Calu3 (cell line): ENCODE measurements around the gene TMEM86B. TPM values are rescaled to one million over a fixed set of nuclear protein-coding genes. Genes with fewer than 3 reads are reported as not detected.

ENCODE experiments used
- BruUV-seq: library from RNA; stranded (reverse); fragments of 400-500 nt; replicated peaks from 2 replicates; lab custom pipeline; 2021; lab: Mats Ljungman, UMichigan
- CTCF ChIA-PET: fragments of 300-600 bp; sonication (Branson Sonifier 250); formaldehyde crosslinking; loops from one replicate; lab custom pipeline; 2022; ENCODE audit warnings: antibody characterized with exemption; lab: Charles Lee
- DNase-seq: peaks from one replicate; pipeline ENCODE4 v3.0.0; 2022
- H3K27ac Mint-ChIP-seq: one replicate; pipeline ENCODE4 v1.8.0; 2022; ENCODE audit warnings: mixed read lengths; ENCODE audit not compliant: unreplicated experiment
- H3K27me3 Mint-ChIP-seq: one replicate; pipeline ENCODE4 v1.8.0; 2022; ENCODE audit warnings: mixed read lengths; ENCODE audit not compliant: unreplicated experiment
- H3K36me3 Mint-ChIP-seq: one replicate; pipeline ENCODE4 v1.8.0; 2022; ENCODE audit warnings: mild to moderate bottlenecking, moderate library complexity, mixed read lengths; ENCODE audit not compliant: insufficient read depth, unreplicated experiment
- H3K4me1 Mint-ChIP-seq: one replicate; pipeline ENCODE4 v1.8.0; 2022; ENCODE audit warnings: mild to moderate bottlenecking, low read depth, mixed read lengths; ENCODE audit not compliant: unreplicated experiment
- H3K4me3 Mint-ChIP-seq: one replicate; pipeline ENCODE4 v1.8.0; 2022; ENCODE audit warnings: mild to moderate bottlenecking, low read depth, moderate library complexity, mixed read lengths; ENCODE audit not compliant: unreplicated experiment
- H3K9me3 Mint-ChIP-seq: one replicate; pipeline ENCODE4 v1.8.0; 2022; ENCODE audit warnings: low read depth, mixed read lengths; ENCODE audit not compliant: unreplicated experiment
- intact Hi-C: fragments of 100-400 bp; cut with micrococcal nuclease; formaldehyde crosslinking; loops from one replicate; pipeline ENCODE4 v1.10.0; 2022; ENCODE audit not compliant: unreplicated experiment
- total RNA-seq: library from RNA; stranded (reverse); gene quantifications from 2 replicates; pipeline ENCODE4 v1.2.3, GENCODE V29; 2022
- TF ChIP-seq, protein P1 (sequence below): fragments of 200-600 bp; IDR thresholded peaks from one replicate; pipeline ENCODE4 v1.8.0; 2022; ENCODE audit warnings: antibody characterized with exemption; ENCODE audit not compliant: unreplicated experiment

The TMEM86B gene
- total RNA-seq, 1 experiment from 2014 or later = 14.3 TPM

DNA sequence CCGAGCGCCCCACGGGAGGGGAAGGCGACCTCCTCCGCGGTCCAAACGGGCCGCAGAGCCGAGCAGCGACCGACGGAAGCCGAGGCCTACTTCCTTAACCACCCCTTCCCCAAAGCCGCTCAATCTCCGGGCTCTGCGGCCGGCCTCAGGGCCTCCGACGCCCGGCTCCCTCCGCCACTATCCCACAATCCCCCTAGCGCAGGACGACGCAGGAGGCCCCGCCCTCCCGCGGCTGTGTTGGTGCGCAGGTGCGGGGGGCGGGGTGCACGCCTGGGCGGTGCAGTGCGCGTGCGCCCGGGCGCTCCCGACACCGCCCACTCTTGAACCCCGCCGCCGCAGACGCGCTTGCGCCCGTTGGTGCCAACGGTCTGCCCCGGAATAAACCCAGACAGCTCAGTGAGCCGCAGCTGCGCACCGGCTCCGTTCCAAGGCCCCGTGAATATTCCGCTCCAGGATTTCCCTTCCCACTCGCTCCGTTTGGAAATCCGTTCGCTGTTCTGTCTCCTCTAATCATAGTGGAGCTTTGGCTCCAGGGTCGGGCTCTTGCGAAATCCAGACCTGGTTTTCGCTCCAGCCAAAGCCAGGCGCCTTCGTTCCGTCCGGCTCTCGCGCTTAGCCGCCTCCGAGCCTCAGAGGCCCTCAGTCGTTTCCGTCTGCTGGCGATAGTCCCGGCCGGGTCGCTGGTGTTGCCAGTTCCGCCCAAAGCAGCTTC lies 30.4 kb upstream of the TMEM86B start, which contains the start of gene PPP6R1:
PPP6R1 (minus strand) TSS at position 190 of the 712 bp plus-strand sequence. CDS start 11,914 bp downstream, outside the sequence.
- peak; percentile 99 for DNase-seq
- BruUV-seq = no TSS peak
- Mint-ChIP-seq H3K9me3 (no peaks in the 10 kb centered on the region), H3K4me3 (peak within 1 kb of the TSS; percentile 96), H3K4me1 (peaks cover 32% of the 10 kb centered on the region), H3K36me3 (peaks cover 43% of the 10 kb centered on the region), H3K27ac (peak within 1 kb of the TSS; percentile 92), H3K27me3 (no peaks in the 10 kb centered on the region)
- intact Hi-C loops = loop anchor here (1.0 to 10.0 kb wide), 3 partner anchors 43 to 84 kb away; no protein-coding TSS in a partner anchor
- CTCF ChIA-PET = interaction anchor here (0.6 to 1.9 kb wide), 11 partner anchors 11 to 171 kb away, joined by 3 to 8 read pairs (median 3); partner anchors contain the start of genes DNAAF3, KMT5C, PTPRH and TMEM238
- TF ChIP-seq, protein P1, sequence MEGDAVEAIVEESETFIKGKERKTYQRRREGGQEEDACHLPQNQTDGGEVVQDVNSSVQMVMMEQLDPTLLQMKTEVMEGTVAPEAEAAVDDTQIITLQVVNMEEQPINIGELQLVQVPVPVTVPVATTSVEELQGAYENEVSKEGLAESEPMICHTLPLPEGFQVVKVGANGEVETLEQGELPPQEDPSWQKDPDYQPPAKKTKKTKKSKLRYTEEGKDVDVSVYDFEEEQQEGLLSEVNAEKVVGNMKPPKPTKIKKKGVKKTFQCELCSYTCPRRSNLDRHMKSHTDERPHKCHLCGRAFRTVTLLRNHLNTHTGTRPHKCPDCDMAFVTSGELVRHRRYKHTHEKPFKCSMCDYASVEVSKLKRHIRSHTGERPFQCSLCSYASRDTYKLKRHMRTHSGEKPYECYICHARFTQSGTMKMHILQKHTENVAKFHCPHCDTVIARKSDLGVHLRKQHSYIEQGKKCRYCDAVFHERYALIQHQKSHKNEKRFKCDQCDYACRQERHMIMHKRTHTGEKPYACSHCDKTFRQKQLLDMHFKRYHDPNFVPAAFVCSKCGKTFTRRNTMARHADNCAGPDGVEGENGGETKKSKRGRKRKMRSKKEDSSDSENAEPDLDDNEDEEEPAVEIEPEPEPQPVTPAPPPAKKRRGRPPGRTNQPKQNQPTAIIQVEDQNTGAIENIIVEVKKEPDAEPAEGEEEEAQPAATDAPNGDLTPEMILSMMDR = no peak

DNA sequence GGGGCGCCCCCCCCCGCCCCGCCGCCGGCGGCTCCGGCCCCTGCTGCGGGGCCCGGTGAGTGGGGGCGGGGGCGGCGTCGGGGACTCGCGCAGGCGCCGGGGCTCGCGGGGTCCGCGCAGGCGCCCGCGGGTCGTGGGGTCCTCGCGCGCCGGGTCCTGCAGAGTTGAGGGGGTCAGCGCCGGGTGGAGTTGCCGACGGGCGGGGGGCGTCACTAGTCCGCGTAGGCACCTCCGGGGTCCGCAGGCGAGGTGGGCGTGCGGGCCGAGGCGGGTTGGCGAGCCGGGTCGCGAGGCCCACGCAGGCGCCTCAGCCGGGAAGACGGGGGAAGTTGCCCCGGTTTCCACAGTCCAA lies 29.9 kb upstream of the TMEM86B start:
- CTCF ChIA-PET = interaction anchor here (0.8 to 1.8 kb wide), 4 partner anchors 42 to 126 kb away, joined by 3 to 6 read pairs (median 3); partner anchors contain the start of genes PTPRH and TMEM238
- TF ChIP-seq, protein P1 = no peak
- peak overlapping the region; percentile 92 for H3K27ac Mint-ChIP-seq
- H3K36me3 Mint-ChIP-seq = peaks cover 41% of the 10 kb centered on the region
- no peak for DNase-seq
- BruUV-seq = no TSS peak
- no peaks in the 10 kb centered on the region for H3K9me3 Mint-ChIP-seq
- peak overlapping the region; percentile 96 for H3K4me3 Mint-ChIP-seq
- no peaks in the 10 kb centered on the region for H3K27me3 Mint-ChIP-seq
- intact Hi-C loops = loop anchor here (10.0 kb wide), 1 partner anchor 84 kb away; no protein-coding TSS in a partner anchor
- peaks cover 32% of the 10 kb centered on the region for H3K4me1 Mint-ChIP-seq

DNA sequence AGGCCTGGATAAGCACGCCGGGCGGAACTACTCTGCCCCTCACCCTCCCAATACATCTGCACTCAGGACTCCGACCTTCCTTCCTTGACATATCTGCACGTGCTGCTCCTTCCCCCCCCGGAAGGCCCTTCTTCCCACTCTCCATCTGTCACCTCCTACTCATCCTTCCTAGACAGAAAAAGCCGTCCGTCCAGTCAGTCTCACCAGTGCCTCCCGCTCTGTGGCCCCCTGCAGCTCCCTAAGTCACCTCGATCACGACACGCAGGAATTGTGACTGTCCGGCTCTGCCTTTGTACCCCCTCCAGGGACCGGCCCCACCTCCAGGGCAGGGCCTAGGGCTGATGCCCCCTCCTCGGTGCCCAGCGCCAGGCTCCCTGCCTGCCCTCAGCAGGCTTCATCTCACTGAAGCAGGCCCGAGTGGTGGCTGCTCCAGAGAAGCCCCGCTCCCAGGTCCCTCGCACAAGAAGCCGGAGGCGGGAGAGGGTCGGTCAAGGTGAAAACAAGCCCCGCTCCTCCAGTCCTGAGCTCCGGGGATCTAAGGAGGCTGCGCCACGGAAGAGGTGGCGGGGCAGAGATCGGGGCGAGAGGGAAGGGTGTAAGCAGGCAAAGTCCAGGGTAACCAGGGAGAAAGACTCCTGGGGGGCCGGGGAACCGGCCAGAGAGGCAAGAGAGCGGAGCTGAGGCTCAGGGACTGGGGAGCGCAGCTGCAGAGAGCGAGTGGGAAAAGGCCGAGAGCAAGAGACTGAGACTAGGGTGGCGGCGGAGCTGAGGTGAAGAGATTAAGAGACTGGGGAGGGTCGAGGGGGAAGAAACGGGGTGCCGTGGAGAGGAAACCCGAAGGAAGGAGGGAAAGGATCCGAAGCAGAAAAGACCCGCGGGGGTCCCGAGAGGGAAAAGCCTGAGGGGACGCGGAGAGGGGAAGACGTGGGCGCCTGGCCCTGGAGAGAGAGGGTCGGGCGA lies 29.2 kb upstream of the TMEM86B start:
- BruUV-seq = no TSS peak
- peak overlapping the region; percentile 92 for H3K27ac Mint-ChIP-seq
- CTCF ChIA-PET = no interaction called here
- no peaks in the 10 kb centered on the region for H3K9me3 Mint-ChIP-seq
- intact Hi-C loops = loop anchor here (10.0 kb wide), 1 partner anchor 83 kb away; no protein-coding TSS in a partner anchor
- no peak for DNase-seq
- peaks cover 38% of the 10 kb centered on the region for H3K36me3 Mint-ChIP-seq
- TF ChIP-seq, protein P1 = no peak
- peak overlapping the region; percentile 96 for H3K4me3 Mint-ChIP-seq
- H3K27me3 Mint-ChIP-seq = no peaks in the 10 kb centered on the region
- peaks cover 32% of the 10 kb centered on the region for H3K4me1 Mint-ChIP-seq
